ENCODE measurements around the gene CBR4. TPM values are rescaled to one million over a fixed set of nuclear protein-coding genes. Genes with fewer than 3 reads are reported as not detected.
"Not testable (repeated sequence)": the region's sequence is repeated elsewhere in the genome, so short reads cannot be mapped to it uniquely, and the experiment has no call there.

Gene CBR4
- polyA plus RNA-seq (2014; cell fraction: cytosol; rRNA removed) = 24.5 and 29.0 TPM in 2 replicates
- polyA plus RNA-seq (2014; cell fraction: nucleus; rRNA removed) = 49.4 and 55.4 TPM in 2 replicates

- peak; percentile 98 for DNase-seq (ENCODE audit: low spot score)
These were observed at the start of gene CBR4 for GRCh38 chr4:169010125-169011023. CBR4 (minus strand) TSS chr4:169010255; CDS start chr4:169010089, 166 bp downstream.

DNA sequence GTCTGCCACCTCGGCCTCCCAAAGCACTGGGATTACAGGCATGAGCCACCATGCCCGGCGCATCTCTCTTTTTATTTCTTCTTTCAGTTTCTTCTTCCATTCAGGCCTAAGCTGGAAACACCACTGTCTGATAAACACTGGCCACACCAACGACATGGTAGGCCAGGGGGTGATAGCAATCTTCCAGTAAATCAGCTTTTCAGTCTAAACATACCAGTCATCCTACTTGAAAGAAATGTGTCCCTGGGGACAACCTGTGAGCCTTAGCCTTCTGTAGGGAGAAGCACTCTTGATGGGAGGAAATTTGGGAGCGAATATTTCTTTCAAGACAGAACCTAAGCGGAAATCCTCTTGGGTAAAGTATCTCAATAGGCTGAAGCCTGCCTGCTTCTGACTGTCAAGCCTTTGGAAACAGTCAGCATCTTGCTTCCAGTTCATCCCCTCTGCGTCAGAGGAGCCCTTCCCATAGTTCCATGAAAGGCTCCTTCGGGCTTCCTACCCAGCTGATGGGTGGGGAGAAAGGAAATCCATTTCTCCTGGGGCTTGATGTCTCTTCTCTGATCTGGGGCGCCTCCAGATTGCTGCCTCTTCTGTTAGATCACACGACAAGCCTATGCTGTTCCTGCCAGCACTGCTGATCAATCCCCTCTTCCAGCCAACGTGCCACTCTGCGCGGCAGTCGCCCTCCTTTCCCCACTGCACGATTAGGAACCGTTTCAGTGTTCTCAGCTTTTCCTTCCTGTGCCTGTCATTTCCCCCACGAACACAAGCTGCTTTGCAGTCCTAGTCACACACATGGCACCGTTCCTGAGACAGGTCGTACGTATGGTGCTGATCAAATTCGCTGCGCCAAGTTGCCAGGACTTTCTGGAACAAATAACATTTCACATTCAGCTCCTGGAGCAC, 49.5 kb upstream of the CBR4 start:
- DNase-seq (ENCODE audit: low spot score) = peak; percentile 59

- DNase-seq (ENCODE audit: low spot score) = no peak
These were observed 48.3 kb upstream of the CBR4 start for GRCh38 chr4:169058312-169058711.

GRCh38 chr4:169054879-169055278, 44.8 kb upstream of the CBR4 start:
- DNase-seq (ENCODE audit: low spot score) = no peak

GRCh38 chr4:169052594-169052945, 42.5 kb upstream of the CBR4 start:
- no peak for DNase-seq (ENCODE audit: low spot score)

DNA sequence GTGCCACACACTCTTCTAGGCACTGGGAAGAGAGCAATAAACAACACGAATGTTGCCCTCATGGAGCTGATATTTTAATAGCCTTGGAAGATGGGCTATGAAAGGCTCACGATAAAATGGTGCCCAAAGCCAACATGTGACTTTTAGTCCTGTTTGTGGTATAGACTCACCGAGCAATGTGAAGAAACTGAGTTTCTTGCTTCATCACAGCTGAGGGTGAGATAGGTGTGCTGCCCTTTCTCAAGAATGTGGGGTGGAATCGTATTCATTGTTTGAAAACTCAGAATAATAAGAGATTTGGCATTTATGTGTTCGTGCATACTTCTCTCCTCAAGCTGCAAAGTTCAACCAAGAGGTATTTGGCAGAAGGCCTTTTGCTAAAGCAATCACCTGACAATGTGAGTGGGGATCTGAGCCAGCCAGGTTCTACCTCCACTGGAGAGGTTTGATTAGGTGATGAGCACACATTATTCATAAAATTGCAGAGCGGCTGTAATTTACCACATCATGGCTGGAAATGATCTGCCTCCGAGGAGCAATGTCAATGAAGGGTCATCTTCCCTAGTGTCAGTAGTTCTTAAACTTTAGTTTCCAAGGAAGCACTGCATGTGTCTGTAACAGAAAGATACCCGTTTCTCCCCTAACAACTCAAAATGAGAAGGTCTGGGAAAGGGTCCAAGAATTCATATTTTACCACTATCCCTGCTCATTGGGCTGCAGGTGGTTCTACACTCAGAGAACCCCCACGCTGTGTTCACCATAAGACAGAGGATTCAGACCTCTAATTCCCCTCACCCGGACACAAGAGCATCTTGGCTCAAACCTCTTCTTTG, 41.9 kb upstream of the CBR4 start:
- DNase-seq (ENCODE audit: low spot score) = no peak

DNA sequence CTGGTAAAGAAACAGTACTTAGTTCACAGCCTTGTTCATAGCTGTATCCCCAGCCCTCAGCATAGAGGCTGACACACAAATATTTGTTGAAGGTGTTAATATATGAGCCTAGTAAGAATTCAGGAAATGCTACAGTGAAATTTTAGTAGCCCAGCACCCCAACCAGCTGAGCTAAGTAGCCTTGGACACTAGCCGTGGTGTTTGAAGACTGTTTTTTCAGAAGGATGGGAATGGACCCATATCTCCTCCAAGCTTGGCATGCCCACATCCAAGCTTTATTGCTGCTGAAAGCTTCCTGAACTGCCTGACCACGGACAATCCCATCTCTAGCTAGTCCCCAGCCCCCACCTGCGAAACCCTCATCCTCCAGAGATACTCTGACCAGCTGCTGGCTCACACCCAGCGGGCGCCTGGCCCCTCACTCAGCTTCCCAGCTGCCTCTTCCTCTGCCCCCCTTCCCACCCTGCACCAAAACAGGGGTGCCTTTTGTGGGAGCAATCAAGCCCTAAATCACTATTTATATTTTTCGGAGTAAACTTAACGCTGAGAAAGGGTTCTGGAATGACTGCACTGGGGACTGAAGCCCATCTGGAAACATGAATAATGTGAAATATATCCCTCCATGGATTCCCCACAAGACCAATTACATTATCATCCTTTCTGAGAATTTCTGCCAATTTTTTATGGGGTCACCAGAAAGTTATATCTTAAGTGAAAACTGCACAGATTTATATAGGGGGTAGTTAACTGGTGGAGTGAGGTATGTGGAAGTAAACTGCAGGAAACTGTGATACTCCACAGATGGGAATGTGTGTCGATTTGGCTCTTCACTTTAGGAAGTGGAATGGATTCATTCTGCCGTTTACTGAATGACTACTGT, 41.1 kb upstream of the CBR4 start:
- no peak for DNase-seq (ENCODE audit: low spot score)

GRCh38 chr4:169050284-169050683, 40.2 kb upstream of the CBR4 start:
- DNase-seq (ENCODE audit: low spot score) = no peak

GRCh38 chr4:169048868-169049414, 38.9 kb upstream of the CBR4 start:
- no peak for DNase-seq (ENCODE audit: low spot score)

GRCh38 chr4:169047956-169048355, 37.9 kb upstream of the CBR4 start:
- DNase-seq (ENCODE audit: low spot score) = no peak

DNA sequence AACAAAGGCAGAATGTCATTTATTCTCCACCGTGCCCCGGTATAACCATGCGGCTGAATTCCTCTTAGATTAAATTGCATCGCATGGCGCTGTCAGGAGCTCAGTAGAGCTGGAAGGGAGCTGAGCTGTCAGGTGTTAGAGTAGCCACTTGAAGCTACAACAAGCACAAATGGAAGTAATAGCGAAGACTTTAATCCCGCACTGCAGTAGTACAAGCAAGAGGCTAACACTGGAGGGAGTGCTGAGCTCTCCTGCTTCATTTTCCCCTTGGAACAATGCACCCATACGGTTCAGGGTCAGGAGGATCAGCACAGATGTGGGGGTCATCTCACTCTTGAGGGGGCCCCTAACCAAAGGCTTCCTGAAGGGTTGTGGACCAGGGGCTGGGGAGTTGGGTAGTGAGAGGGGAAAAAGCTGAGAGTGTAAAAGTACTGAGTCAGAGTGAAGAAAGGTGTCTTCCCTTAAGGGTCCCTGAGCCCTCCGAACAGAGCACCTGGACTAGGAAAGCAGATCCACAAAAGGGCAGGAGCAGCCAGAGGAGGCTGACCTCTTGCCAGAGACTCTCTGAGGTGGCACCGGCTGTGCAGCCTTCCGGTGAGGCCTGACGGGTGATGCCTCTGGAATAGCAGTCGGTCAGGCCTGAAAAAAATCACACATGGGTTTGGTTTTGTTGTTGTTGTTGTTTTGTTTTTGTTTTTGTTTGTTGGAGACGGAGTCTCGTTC, 36.0 kb upstream of the CBR4 start:
- no peak for DNase-seq (ENCODE audit: low spot score)

DNA sequence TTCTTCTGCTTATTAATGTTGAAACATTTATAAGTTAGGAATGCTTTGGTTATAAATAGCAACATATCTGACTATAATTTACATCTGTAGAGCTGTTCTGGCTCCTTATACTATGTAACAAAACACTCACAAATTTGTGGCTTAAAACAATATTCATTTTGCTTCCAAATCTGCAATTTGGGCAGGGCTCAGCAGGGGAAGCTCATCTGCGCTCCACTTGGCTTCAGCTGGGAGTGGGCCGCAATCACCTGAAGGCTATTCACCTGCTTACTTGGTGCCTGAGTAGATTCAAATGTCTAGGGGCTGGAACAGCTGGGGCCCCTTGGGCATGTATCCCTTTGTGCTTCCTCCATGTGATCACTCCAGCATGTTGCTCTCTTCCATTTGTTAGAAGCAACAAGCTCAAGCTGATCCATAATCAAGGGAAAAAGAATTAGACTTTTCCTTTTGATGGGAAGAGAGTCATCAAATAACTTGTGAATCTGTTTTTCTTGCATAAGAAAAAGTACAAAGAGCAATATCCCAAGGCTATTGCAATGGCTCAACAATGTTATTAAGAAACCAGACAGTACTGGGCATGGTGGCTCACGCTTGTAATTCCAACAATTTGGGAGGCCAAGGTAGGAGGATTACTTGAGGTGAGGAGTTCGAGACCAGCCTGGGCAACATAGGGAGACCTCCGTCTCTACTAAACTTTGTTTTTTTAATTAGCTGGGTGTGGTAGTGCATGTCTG, 34.8 kb upstream of the CBR4 start:
- no peak for DNase-seq (ENCODE audit: low spot score)

GRCh38 chr4:169042608-169043007, 32.6 kb upstream of the CBR4 start:
- DNase-seq (ENCODE audit: low spot score) = no peak

GRCh38 chr4:169040559-169041261, 30.7 kb upstream of the CBR4 start:
- no peak for DNase-seq (ENCODE audit: low spot score)

DNA sequence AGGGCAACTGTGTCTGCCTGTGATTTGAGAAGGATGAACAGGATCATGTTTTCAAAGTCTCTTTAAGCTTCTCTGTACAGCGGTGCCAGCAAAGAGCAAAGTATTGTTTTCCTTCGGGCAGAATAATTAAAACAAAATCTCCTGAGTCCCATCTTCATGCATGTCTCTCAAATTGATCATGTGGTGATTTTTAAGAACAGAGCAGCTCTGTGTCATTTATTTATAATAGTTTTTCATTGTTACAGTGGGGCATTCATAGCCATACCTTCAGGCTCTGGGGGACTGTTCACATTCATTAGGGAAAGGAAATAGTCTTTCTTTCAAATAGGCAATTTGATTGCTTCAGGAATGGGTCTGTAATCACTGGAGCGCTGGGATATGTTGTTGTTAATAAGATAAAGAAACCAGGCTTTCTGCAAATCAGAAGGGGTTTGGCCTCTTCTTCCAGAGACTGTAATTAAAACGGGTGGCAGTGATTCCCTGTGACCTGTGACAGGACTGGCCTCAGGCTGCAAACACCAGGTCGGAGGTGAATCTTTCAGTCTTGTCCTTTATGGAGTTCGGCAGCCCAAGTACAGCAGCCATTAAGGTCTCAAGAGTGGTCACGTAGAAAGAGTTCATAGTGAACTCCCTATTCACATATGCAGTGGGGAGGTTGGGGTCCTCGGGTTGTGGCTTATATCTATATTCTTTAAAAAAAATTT, 29.3 kb upstream of the CBR4 start:
- DNase-seq (ENCODE audit: low spot score) = peak; percentile 36

DNA sequence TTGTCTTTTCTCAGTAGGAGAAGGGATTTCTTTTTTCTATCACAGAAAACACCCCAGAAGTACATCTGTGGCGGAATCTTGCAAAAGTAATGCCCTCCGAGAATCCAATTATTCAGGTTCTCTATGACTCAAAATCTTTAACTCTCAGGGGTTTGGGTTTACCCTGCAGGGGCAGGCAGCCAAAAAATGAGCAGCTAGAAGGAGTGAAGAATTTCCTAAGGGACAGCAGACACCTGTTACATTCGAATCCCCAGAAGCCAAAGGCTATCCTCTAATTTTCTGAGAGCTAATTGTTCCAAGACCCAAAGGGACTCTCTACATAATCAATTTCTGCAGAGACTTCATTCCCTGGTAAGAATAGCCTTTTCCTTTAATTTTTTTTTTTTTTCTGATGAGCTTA, 27.5 kb upstream of the CBR4 start:
- no peak for DNase-seq (ENCODE audit: low spot score)

GRCh38 chr4:169035871-169036620, 26.0 kb upstream of the CBR4 start:
- DNase-seq (ENCODE audit: low spot score) = not testable (repeated sequence)
